ENCODE results near the gene DSP.
A peak's percentile ranks its signal among the peaks of the same experiment; 100 is the strongest.

DSP gene

GRCh38 chr6:7566107-7566506 is 24.6 kb downstream of the DSP start:
- ATAC-seq: no peak
- no peaks in the 10 kb centered on the region for H3K36me3 Mint-ChIP-seq

GRCh38 chr6:7566617-7567173 is 25.2 kb downstream of the DSP start:
- no peak overlapping the region for H3K27ac Mint-ChIP-seq
- H3K4me3 Mint-ChIP-seq: no peak overlapping the region
- H3K9me3 Mint-ChIP-seq: no peaks in the 10 kb centered on the region
- no peaks in the 10 kb centered on the region for H3K36me3 Mint-ChIP-seq
- no peaks in the 10 kb centered on the region for H3K4me1 Mint-ChIP-seq
- peaks cover 33% of the 10 kb centered on the region for H3K27me3 Mint-ChIP-seq
- no peak for ATAC-seq

More at GRCh38 chr6:7566107-7566506, 24.6 kb downstream of the DSP start:
- H3K4me3 Mint-ChIP-seq: no peak overlapping the region
- no peaks in the 10 kb centered on the region for H3K4me1 Mint-ChIP-seq
- H3K27ac Mint-ChIP-seq: no peak overlapping the region
- H3K9me3 Mint-ChIP-seq: no peaks in the 10 kb centered on the region
- H3K27me3 Mint-ChIP-seq: peaks cover 39% of the 10 kb centered on the region

DNA sequence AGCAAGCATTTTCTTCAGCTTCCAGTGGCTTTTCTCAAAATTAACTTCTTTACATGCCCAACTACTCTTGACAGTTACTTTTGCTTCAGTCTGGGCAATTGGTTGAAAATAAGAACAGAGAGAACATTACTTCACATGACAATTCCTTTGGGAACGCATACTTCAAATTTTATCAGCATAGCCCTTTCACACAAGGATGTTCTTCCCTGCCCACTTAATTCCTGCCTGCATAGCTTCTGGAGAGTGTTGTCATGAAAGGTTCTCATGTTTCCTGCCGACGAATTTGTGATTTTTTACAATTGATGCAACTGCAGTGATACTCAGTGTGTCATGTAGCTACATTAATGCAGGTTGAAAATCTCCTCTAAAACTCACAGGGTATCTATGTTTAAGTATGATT is 26.6 kb downstream of the DSP start:
- Mint-ChIP-seq H3K9me3 (no peaks in the 10 kb centered on the region), H3K27ac (no peak overlapping the region), H3K4me3 (no peak overlapping the region), H3K36me3 (no peaks in the 10 kb centered on the region), H3K27me3 (peaks cover 30% of the 10 kb centered on the region), H3K4me1 (no peaks in the 10 kb centered on the region)
- ATAC-seq: no peak

DNA sequence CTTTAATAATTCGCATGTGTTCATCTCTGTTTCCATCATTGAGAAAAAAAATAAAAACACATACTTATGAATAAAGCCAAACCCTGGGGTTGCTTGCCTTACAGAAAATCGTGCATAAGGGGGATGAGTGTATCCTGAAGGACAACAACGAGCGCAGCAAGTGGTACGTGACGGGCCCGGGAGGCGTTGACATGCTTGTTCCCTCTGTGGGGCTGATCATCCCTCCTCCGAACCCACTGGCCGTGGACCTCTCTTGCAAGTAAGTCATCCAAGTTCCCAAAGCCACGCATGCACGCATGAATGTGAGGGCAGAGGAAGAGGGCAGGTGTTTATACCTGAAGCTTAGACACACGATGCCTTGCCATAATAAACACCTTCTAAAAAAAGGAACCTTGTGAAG is 27.6 kb downstream of the DSP start:
- no peaks in the 10 kb centered on the region for H3K4me1 Mint-ChIP-seq
- H3K27me3 Mint-ChIP-seq: peaks cover 20% of the 10 kb centered on the region
- H3K4me3 Mint-ChIP-seq: no peak overlapping the region
- ATAC-seq: no peak
- H3K36me3 Mint-ChIP-seq: no peaks in the 10 kb centered on the region
- no peak overlapping the region for H3K27ac Mint-ChIP-seq
- H3K9me3 Mint-ChIP-seq: no peaks in the 10 kb centered on the region

DNA sequence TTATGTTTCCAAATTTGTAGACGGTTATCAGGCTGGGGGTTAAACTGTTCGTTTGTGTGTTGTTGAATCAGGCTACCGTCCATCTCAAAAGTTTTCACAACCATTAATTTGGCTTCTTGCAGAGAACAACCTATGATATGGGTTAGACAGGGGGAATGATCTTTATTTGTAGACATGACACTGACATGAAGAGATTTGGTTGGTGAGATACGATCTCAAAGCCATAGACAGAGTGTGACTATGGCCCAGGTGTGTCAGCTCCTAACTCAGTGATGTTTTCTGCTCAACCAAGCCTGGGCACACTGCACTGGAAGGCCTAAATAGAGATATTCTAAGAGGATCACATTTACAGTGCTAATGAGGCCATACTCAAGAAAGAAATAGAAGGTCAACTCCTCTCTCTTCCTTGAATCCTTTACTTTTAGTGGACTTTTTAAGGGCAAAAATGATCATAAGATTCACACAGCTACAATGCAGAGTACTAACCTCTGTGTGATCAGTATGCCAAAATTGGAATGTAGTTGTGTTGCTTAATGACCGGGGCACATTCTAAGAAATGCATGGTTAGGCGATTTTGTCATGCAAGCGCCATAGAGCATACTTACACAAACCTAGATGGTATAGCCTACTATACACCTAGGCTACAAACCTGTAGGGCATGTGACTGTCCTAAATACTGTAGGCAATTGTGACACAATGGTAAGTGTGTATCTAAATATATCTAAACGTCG is 30.9 kb downstream of the DSP start:
- Mint-ChIP-seq H3K27ac (no peak overlapping the region), H3K27me3 (peaks cover 18% of the 10 kb centered on the region), H3K36me3 (no peaks in the 10 kb centered on the region), H3K9me3 (no peaks in the 10 kb centered on the region), H3K4me3 (no peak overlapping the region), H3K4me1 (no peaks in the 10 kb centered on the region)
- ATAC-seq: no peak

- Mint-ChIP-seq H3K36me3 (no peaks in the 10 kb centered on the region), H3K27ac (no peak overlapping the region), H3K4me1 (no peaks in the 10 kb centered on the region), H3K27me3 (peaks cover 16% of the 10 kb centered on the region), H3K4me3 (no peak overlapping the region), H3K9me3 (no peaks in the 10 kb centered on the region)
- ATAC-seq: no peak
These were observed 33.0 kb downstream of the DSP start for GRCh38 chr6:7574500-7574899.

DNA sequence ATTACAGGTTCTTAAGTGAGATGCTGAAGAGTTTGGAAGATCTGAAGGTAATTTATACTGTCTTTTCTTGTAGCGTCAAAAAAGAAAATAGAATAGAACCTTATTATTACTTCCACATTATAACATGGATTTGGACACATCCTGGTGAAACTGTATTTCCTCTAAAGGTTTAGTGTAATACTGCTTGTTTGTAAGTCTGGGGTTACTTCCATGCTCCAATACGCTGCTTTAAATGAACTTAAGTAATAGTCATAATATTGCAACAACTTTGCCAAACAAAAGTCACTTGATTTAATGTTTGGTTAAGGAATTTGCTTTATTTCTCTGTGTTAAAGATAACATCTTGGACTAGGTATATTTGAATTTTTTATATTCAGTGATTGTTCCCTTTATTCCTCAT is 37.0 kb downstream of the DSP start:
- no peak for ATAC-seq
- Mint-ChIP-seq H3K36me3 (no peaks in the 10 kb centered on the region), H3K4me3 (no peak overlapping the region), H3K27me3 (peaks cover 10% of the 10 kb centered on the region), H3K9me3 (no peaks in the 10 kb centered on the region), H3K27ac (no peak overlapping the region), H3K4me1 (no peaks in the 10 kb centered on the region)

DNA sequence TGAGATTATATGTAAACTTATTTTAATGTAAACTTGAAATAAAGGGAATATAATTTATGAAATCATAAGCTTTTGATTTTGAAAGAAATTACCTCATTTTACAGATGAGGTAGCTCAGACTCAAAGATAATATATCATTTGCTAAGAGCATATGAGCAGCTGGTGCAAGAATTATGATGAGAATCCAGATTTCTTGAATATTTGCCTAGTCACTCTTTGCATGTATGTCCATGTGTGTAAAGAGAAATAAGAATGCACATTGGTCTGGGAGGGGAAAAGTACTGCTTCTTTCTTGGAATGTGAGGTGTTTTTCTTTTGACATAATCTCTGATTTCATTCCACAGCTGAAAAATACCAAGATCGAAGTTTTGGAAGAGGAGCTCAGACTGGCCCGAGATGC is 37.5 kb downstream of the DSP start:
- ATAC-seq: no peak
- Mint-ChIP-seq H3K27me3 (peaks cover 10% of the 10 kb centered on the region), H3K4me1 (no peaks in the 10 kb centered on the region), H3K9me3 (no peaks in the 10 kb centered on the region), H3K36me3 (no peaks in the 10 kb centered on the region), H3K27ac (no peak overlapping the region), H3K4me3 (no peak overlapping the region)

DNA sequence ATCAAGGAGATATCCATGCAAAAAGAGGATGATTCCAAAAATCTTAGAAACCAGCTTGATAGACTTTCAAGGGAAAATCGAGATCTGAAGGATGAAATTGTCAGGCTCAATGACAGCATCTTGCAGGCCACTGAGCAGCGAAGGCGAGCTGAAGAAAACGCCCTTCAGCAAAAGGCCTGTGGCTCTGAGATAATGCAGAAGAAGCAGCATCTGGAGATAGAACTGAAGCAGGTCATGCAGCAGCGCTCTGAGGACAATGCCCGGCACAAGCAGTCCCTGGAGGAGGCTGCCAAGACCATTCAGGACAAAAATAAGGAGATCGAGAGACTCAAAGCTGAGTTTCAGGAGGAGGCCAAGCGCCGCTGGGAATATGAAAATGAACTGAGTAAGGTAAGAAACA is 38.4 kb downstream of the DSP start:
- no peak overlapping the region for H3K4me3 Mint-ChIP-seq

GRCh38 chr6:7580537-7580926 is 39.1 kb downstream of the DSP start:
- H3K4me3 Mint-ChIP-seq: no peak overlapping the region
- H3K36me3 Mint-ChIP-seq: no peaks in the 10 kb centered on the region
- no peak overlapping the region for H3K27ac Mint-ChIP-seq
- H3K27me3 Mint-ChIP-seq: peaks cover 10% of the 10 kb centered on the region
- H3K4me1 Mint-ChIP-seq: no peaks in the 10 kb centered on the region
- ATAC-seq: no peak
- no peaks in the 10 kb centered on the region for H3K9me3 Mint-ChIP-seq

More for the DNA sequence above, 38.4 kb downstream of the DSP start:
- Mint-ChIP-seq H3K4me1 (no peaks in the 10 kb centered on the region), H3K27me3 (peaks cover 10% of the 10 kb centered on the region), H3K9me3 (no peaks in the 10 kb centered on the region), H3K36me3 (no peaks in the 10 kb centered on the region), H3K27ac (no peak overlapping the region)
- ATAC-seq: no peak

GRCh38 chr6:7580927-7581618 is 39.6 kb downstream of the DSP start:
- H3K4me1 Mint-ChIP-seq: no peaks in the 10 kb centered on the region
- no peak overlapping the region for H3K27ac Mint-ChIP-seq
- H3K27me3 Mint-ChIP-seq: peaks cover 10% of the 10 kb centered on the region
- H3K36me3 Mint-ChIP-seq: no peaks in the 10 kb centered on the region
- H3K4me3 Mint-ChIP-seq: no peak overlapping the region
- no peak for ATAC-seq
- no peaks in the 10 kb centered on the region for H3K9me3 Mint-ChIP-seq

GRCh38 chr6:7585287-7585930 is 43.9 kb downstream of the DSP start:
- Mint-ChIP-seq H3K4me3 (no peak overlapping the region), H3K27ac (no peak overlapping the region), H3K4me1 (peaks cover 13% of the 10 kb centered on the region), H3K27me3 (no peaks in the 10 kb centered on the region), H3K9me3 (no peaks in the 10 kb centered on the region), H3K36me3 (peaks cover 5% of the 10 kb centered on the region)
- no peak for ATAC-seq

GRCh38 chr6:7587631-7588100 is 46.2 kb downstream of the DSP start:
- Mint-ChIP-seq H3K9me3 (no peaks in the 10 kb centered on the region), H3K4me1 (peaks cover 36% of the 10 kb centered on the region), H3K4me3 (no peak overlapping the region), H3K36me3 (peaks cover 8% of the 10 kb centered on the region), H3K27me3 (no peaks in the 10 kb centered on the region), H3K27ac (no peak overlapping the region)
- no peak for ATAC-seq

DNA sequence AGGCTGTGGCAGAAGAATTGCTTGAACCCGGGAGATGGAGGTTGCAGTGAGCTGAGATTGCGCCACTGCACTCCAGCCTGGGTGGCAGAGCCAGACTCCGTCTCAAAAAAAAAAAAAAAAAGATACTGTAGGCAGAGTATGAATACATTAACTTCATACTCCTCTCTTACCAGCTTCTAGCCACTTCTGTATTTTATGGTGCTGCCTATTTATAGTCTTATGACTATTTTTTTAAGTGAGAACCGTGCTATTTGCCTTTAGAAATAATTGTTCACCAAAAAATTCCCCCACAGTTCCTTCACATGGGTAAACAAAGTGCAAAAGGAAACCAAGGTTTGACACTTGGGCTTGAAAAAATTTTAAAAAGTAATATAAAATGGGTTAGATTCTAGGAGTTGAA is 47.0 kb downstream of the DSP start:
- no peaks in the 10 kb centered on the region for H3K9me3 Mint-ChIP-seq
- H3K4me3 Mint-ChIP-seq: no peak overlapping the region
- peaks cover 44% of the 10 kb centered on the region for H3K4me1 Mint-ChIP-seq
- H3K36me3 Mint-ChIP-seq: peaks cover 15% of the 10 kb centered on the region
- no peak for ATAC-seq
- H3K27ac Mint-ChIP-seq: no peak overlapping the region
- no peaks in the 10 kb centered on the region for H3K27me3 Mint-ChIP-seq

GRCh38 chr6:7589221-7589620 is 47.8 kb downstream of the DSP start:
- no peak for ATAC-seq
- Mint-ChIP-seq H3K36me3 (peaks cover 15% of the 10 kb centered on the region), H3K4me3 (peak overlapping the region; percentile 98)

More at GRCh38 chr6:7589221-7589620, 47.8 kb downstream of the DSP start:
- no peaks in the 10 kb centered on the region for H3K9me3 Mint-ChIP-seq
- no peaks in the 10 kb centered on the region for H3K27me3 Mint-ChIP-seq
- peaks cover 44% of the 10 kb centered on the region for H3K4me1 Mint-ChIP-seq
- H3K27ac Mint-ChIP-seq: peak overlapping the region; percentile 95
